Stimulated activated CD8-positive, alpha-beta memory T cell treated with anti-CD3 and anti-CD28 coated beads, Interleukin-15, amount 100 ng/mL, for 1 hour (primary cell): ENCODE data around the gene HIGD1A.

ENCODE experiments used
- DNase-seq: peaks from one replicate; pipeline ENCODE4 v3.0.0-alpha.2; 2020; ENCODE audit warnings: low read depth

Gene HIGD1A

GRCh38 chr3:42799376-42799775 is 4.9 kb downstream of the HIGD1A start:
- DNase-seq: no peak

DNA sequence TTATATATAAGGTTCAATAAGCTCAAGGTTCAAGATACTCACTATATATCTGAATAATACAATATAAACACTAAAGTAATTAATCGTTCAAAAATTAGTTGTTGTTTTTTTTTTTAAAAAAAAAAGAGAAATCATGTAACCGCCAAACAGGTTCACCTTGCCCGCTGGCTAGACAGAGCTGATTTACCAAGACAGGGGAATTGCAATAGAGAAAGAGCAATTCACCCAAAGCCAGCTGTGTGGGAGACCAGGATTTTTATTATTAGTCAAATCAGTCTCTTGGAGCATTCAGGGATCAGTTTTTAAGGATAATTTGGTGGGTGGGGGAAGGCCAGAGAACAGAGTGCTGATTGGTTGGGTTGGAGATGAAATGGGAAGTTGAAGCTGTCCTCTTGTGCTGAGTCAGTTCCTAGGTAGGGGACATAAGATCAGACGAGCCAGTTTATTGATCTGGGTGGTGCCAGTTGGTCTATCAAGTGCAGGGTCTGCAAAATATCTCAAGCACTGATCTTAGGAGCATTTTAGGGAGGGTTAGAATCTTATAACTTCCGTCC is 7.9 kb downstream of the HIGD1A start:
- DNase-seq: no peak

DNA sequence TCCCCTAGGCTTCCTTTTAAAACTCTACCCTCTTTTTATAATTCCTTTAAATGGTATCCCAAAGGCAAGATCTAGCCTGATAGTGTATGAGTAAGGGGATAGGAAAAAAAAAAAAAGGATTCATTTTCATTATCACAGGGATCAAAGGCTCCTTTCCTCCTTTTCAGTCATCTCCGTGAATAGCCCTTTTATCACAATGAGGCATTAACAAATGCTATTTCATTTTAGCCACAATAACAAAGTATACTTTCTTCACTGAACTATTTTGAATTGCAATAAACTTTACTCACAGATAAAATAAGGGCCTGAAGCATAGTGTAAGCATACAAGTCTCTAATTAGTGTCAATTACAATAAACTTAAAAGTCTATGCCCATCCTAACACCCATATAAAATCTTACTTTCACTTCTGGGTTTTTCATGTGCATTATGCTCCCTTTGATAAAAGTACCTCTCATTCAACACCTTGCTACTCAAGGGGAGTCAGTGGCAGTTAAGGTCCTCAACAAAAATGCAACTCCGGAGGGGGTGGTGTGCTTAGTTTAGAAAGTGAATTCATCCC is 8.6 kb downstream of the HIGD1A start:
- no peak for DNase-seq

- no peak for DNase-seq
Measured at GRCh38 chr3:42790714-42791229, 13.5 kb downstream of the HIGD1A start.

- DNase-seq: no peak
Measured at GRCh38 chr3:42786631-42787030, 17.7 kb downstream of the HIGD1A start.

DNA sequence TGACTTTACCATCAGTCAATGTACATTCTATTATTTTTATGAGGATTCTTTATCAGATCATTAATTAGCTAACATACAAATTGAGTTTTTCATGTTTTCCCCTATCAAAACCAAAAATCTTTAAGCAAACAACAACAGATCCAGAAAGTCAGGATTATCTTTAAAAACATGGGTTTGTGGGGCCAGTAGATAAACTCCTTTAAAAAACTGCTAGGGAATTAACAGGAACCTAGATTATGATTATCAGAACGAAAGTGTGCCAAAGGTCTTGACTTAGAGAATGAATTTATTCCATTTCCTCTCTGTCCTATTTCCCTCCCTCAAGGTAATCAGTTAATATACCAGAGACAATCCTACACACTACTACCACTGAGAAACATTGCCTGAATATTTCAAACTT is 18.1 kb downstream of the HIGD1A start:
- no peak for DNase-seq

- no peak for DNase-seq
Measured at GRCh38 chr3:42780892-42781700, 23.2 kb downstream of the HIGD1A start.

- no peak for DNase-seq
Measured at GRCh38 chr3:42780398-42780797, 23.9 kb downstream of the HIGD1A start.

- DNase-seq: no peak
Measured at GRCh38 chr3:42778644-42779043, 25.6 kb downstream of the HIGD1A start.

- no peak for DNase-seq
Measured at GRCh38 chr3:42773409-42773751, 30.9 kb downstream of the HIGD1A start.

- peak; percentile 74 for DNase-seq
Measured at GRCh38 chr3:42772670-42773408, 31.5 kb downstream of the HIGD1A start, which contains the start of gene CCDC13. CCDC13 (minus strand) TSS chr3:42773253; CDS start chr3:42758345, 14,908 bp downstream.

DNA sequence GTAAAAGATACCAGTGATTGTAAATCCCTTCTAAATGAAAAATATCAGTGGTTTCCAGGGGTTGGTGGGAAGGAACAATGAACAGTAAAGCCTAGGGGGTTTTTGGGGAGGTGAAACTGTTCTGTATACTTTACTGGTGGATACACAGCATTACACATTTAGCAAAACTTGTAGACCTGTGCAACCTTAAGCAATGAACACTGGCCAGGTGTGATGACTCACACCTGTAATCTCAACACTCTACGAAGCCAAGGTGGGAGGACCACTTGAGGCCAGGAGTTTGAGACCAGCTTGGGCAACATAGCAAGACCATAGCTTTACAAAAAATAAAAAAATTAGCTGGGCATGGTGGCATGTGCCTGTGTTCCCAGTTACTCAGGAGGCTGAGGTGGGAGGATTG is 33.0 kb downstream of the HIGD1A start:
- DNase-seq: no peak

DNA sequence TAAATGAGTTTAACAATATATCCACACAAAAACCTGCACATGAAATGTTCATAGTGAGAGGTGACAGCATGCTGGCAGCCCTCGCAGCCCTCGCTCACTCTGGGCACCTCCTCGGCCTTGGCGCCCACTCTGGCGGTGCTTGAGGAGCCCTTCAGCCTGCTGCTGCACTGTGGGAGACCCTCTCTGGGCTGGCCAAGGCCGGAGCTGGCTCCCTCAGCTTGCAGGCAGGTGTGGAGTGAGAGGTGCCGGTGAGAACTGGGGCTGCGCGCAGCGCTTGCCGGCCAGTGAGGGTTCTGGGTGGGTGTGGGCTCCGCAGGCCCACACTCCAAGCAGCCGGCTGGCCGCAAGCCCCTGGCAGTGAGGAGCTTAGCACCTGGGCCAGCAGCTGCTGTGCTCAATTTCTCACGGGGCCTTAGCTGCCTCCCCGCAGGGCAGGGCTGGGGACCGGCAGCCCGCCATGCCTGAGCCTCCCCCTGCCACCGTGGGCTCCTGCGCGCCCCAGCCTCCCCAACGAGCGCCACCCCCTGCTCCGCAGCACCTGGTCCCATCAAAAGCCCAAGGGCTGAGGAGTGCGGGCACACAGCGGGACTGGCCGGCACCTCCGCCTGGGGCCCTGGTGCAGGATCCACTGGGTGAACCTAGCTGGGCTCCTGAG is 34.7 kb downstream of the HIGD1A start:
- no peak for DNase-seq

DNA sequence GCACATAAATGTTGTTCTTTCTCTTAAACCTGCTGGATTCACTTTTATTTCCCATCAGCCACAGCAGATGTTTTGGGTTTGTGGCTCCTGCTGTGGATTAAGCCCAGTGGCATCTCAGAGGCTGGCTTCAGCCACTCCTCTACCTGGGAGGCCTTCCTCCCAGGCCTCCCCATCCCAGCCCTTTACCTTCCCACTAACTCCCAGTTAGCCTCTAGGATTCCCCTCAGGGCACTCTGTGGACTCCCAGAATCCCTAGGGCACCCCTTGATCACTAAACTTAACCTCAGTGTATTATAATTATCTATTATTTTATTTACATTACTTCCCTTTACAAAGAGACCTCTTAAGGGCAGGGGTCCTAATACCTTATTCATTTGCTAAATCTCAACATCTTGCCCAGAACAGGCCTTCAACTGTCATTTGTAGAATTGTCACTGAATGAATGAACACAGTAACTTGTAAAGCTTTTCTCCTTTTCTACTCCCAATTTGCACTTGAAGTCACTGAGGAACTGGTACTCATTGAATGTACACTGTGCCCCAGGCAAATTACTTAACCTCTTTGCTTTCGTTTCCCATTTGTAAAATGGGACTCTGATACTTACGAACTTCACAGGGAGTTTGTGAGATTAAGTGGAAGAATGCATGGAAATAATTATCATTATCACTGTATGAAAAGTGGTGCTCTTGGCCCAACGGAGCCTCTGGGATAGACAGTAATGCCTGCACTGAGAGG is 39.6 kb downstream of the HIGD1A start:
- DNase-seq: no peak

GRCh38 chr3:42764115-42764514 is 40.2 kb downstream of the HIGD1A start:
- DNase-seq: no peak

DNA sequence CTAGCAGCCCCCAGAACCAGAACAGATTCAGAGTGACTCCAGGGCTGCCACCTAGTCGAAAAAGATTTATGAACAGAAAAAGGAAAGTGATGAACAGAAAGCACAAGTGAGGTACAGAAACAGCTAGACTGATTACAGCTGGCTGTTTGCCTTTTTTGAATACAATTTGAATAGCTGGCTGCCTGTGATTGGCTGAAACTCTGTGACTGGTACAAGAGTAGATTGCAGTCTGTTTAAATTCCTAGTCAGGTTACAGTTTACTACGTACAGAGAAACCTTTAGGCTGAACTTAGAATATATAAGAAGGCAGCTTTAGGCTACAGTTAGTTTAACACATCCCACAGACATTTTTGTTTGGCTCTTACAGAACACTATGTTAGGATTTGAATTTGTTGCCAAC is 41.3 kb downstream of the HIGD1A start:
- DNase-seq: no peak

DNA sequence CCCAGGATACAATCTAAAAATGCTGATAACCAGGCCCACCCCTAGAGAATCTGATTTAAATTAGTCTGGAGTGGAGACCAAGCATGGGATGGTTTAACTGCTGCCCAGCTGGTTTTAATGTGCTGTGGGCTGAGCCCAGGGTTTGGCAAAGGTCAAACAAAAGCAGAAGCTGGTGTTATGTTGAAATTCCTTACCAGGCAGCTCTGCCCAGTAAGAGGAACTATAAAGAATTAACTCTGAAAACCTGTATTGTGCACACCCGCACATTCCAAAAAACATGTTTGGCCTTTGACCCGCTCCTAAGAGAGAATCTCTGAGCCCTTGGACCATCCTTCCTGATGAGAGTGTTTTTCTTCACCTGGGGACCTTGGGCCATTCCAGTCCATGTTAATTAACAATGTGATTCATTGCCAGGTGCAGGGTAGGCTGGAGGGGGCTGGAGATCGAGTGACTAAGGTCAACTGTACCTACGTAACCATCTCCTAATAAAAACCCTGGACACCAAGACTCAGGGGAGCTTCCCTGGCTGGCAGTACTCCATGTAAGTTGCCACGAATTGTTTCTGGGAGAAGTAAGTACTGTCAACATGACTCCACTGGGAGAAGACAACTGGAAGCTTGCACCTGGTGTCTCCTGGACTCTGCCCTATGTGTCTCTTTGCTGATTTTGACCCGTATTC is 42.1 kb downstream of the HIGD1A start:
- no peak for DNase-seq

DNA sequence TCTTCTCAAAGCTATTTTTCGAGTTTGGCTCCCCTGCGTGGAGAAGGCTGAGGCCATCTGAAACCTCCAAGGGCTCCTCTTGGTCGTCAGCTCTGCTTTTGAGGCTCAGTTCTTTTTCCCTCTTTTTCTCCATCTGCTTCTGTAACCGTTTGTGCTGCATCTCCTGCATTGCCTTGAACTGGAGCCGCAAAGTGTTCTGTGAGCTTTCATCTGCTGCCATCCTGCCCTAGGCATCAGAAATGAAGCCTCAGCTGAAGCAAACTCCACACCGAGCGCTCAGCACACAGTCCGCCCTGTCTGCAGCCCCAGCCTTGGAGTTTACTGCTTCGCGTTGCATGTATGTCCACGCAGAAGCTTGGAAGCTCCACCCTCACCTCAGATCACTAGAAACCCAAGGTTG is 46.2 kb downstream of the HIGD1A start:
- no peak for DNase-seq

- DNase-seq: no peak
Measured at GRCh38 chr3:42756681-42757213, 47.5 kb downstream of the HIGD1A start.
